IPS-11a (cell line): ENCODE data around the gene FAM20C.
"Not testable (repeated sequence)": the region's sequence is repeated elsewhere in the genome, so short reads cannot be mapped to it uniquely, and the experiment has no call there.

Source experiments
- H3K4me3 ChIP-seq: one replicate; pipeline ENCODE4 v1.5.1; 2013; ENCODE audit warnings: low read depth, low read length, control low read depth

Gene FAM20C

DNA sequence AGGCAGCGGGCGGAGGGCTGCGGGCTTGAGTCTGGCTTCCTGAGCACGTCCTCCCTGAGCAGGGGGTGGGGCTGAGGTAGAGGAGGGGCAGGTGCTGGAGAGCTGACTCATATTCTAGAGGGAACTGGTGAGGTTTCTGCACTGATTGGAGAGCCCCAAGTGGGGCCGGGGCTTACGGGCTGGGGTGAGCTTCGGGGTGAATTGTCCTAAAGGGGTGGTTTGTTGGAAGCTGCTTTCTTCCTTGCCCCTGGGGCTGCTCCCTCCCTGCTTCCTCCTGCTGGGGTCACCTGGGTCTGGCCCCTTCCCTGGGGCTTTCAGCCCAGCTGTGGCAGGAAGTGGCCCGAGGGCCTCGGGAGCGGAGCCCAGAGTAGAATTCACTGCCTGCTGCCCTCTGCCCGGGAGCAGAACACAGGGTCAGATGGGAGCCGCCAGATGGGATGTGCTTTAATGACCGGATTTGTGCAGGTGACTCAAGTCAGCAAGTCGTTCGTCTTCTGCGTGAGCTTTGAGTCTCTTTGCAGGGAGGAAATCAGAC, 48.6 kb downstream of the FAM20C start:
- H3K4me3 ChIP-seq: no peak overlapping the region

- H3K4me3 ChIP-seq: no peak overlapping the region
Observed at GRCh38 chr7:241513-241912, 49.1 kb downstream of the FAM20C start.

DNA sequence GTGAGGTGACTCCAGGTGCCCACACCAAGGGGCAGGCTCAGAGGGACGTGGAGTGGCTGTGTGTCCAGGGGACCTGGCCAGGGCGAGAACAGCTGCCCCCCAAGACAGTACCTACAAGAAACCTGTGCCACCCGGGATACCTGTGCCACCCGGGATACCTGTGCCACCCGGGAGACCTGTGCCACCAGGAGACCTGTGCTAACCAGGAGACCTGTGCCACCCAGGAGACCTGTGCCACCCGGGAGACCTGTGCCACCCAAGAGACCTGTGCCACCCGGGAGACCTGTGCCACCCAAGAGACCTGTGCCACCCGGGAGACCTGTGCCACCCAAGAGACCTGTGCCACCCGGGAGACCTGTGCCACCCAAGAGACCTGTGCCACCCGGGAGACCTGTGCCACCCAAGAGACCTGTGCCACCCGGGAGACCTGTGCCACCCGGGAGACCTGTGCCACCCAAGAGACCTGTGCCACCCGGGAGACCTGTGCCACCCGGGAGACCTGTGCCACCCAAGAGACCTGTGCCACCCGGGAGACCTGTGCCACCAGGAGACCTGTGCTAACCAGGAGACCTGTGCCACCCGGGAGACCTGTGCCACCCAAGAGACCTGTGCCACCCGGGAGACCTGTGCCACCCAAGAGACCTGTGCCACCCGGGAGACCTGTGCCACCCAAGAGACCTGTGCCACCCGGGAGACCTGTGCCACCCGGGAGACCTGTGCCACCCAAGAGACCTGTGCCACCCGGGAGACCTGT, 50.6 kb downstream of the FAM20C start:
- H3K4me3 ChIP-seq: not testable (repeated sequence)

DNA sequence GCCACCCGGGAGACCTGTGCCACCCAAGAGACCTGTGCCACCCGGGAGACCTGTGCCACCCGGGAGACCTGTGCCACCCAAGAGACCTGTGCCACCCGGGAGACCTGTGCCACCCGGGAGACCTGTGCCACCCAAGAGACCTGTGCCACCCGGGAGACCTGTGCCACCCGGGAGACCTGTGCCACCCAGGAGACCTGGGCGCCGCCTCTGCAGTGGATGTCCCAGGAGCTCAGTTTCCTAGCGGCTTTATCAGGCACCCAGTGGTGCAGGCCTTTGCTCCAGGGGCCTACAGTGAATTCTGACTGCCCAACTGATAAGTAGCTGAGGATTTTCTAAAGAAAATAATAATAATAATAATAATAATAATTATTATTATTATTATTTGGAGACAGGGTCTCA, 51.2 kb downstream of the FAM20C start:
- H3K4me3 ChIP-seq: not testable (repeated sequence)

DNA sequence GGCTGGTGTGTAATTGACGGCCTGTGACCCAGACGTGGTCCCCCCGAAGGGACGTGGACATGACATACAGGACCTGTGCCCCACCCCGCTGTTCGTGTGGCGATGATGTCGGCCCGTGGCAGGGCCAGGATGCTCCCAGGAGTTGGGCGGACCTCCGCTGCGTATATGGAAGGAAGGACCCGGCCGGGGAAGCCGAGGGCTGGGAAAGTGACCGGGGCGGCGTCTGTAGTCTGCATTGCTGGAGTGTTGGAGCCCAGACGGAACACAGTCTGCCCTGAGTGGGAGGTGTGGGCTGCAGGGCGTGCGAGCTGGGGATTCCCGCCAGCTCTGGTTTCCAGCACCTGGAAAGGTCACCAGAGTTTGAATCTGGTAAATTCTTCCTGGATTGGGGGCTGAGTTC, 52.6 kb downstream of the FAM20C start:
- H3K4me3 ChIP-seq: no peak overlapping the region

- H3K4me3 ChIP-seq: no peak overlapping the region
Observed at GRCh38 chr7:245574-246295, 53.4 kb downstream of the FAM20C start.

GRCh38 chr7:246451-246850, 54.1 kb downstream of the FAM20C start:
- H3K4me3 ChIP-seq: no peak overlapping the region

- H3K4me3 ChIP-seq: no peak overlapping the region
Observed at GRCh38 chr7:247181-247580, 54.8 kb downstream of the FAM20C start.

- H3K4me3 ChIP-seq: no peak overlapping the region
Observed at GRCh38 chr7:247636-248035, 55.3 kb downstream of the FAM20C start.

DNA sequence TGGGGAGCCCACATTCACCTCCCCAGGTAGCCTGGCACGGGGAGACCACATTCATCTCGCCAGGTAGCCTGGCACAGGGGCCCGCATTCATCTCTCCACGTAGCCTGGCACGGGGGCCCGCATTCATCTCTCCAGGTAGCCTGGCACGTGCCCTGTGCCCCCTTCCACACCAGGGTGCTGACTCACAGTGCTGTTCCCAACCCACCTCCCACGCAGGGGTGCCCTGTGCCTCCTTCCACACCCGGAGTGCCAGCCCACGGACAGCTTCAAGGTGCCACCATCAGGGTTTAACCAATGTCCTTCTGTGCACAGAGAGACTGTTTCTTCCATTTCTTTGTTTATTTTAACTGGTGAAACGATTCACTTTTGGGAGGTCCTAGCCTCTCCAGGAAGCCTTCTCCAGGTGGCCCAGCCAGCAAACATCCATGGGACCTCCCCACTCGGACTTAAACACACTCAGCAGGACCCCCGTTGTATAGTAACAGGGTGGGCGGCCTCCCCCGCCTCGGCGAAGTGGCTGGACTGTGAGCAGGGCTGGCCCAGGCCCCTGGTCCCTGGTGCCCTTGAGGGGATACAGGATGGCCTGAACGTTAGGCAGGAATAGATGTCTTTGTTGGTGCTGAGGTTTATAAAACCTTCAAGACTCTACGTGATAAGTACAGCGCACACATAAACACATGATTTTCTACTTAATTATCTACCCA, 56.5 kb downstream of the FAM20C start:
- no peak overlapping the region for H3K4me3 ChIP-seq

GRCh38 chr7:249989-250388, 57.6 kb downstream of the FAM20C start:
- H3K4me3 ChIP-seq: no peak overlapping the region

DNA sequence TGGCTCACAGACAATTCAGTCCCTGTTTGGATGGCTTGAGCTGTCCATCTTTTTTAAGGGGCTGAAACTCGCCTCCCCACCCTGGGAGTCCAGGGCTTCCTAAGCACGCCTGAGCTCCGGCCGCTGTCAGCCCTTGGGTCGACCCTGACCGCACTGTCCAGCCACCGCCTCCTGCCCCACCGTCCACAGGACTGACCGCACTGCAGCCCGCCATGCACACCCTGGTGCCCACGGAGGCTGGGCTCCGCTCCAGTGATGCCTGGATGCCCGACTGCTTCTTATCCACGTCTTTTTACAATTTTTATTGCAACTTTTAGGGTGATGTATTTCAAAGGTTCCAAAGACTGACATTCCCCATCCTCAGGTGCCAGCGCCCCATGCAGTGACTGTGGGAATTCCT, 58.2 kb downstream of the FAM20C start:
- no peak overlapping the region for H3K4me3 ChIP-seq

DNA sequence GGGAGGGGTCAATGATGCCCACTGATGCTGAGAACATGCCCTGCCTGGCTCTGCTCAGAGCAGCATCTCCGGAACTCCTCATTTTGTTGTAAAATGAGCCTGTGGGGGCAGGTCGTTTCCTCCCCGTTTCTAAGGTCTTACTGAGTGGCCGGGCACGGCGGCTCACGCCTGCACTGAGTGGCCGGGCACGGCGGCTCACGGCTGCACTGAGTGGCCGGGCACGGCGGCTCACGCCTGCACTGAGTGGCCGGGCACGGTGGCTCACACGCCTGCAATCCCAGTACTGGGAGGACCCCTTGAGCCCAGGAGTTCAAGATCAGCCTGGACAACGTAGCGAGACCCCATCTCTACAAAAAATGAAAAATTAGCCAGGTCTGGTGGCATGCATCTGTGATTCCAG, 58.6 kb downstream of the FAM20C start:
- H3K4me3 ChIP-seq: no peak overlapping the region

DNA sequence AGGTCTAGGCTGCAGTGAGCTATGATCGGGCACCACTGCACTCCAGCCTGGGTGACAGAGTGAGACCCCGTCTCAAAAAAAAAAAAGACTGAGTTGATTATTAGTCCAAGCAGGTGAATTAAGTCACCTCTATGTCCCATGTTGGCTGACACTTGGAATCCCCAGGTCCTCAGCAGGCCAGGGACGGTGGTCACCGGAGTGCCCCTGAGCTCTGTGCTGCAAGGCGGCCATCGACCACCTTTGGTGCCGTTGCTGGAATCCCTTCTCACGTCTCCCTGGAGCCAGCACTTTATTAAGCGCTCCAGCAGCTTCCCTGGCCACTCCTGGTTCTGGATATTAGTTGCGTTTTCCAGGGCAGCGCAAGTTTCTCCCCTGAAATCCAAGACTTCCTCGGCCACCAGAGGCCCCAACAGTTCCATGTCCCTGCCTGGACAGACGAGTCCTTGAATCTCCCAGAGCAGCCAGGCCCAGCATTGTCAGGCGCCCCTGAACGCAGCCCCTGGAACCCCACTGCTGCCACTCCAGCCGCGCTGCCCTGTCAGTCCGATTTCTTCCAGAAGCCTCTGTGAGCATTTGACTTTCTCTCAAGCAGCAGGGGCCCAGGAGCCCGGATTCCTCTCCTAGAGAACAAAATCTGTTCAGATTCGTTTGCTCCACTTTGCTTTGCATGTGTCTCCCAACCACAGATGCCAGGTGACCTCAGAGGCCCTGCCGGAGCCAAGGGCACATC, 59.2 kb downstream of the FAM20C start:
- H3K4me3 ChIP-seq: no peak overlapping the region

- H3K4me3 ChIP-seq: no peak overlapping the region
Observed at GRCh38 chr7:252216-252965, 60.0 kb downstream of the FAM20C start.

DNA sequence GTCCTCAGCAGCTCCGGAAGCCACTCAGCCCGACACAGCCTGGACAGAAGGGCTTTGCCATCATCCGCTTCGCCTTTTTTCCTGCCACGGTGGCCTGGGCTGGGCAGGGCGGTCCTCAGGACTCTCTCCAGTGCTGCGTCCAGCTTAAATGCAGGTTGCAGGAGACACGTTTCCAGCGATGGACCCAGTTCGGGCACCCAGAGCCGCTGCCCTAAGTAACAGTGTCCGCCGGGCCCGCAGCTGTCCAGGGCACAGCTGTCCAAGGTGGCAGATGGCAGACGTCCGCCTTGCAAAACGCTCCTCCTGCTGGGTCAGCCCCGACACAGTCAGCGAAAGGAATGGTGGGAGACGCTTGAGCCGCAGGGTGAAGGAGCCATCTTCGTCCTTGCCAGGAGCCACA, 60.6 kb downstream of the FAM20C start:
- H3K4me3 ChIP-seq: no peak overlapping the region

GRCh38 chr7:253581-254336, 61.4 kb downstream of the FAM20C start:
- no peak overlapping the region for H3K4me3 ChIP-seq

- no peak overlapping the region for H3K4me3 ChIP-seq
Observed at GRCh38 chr7:254337-255037, 62.1 kb downstream of the FAM20C start.

DNA sequence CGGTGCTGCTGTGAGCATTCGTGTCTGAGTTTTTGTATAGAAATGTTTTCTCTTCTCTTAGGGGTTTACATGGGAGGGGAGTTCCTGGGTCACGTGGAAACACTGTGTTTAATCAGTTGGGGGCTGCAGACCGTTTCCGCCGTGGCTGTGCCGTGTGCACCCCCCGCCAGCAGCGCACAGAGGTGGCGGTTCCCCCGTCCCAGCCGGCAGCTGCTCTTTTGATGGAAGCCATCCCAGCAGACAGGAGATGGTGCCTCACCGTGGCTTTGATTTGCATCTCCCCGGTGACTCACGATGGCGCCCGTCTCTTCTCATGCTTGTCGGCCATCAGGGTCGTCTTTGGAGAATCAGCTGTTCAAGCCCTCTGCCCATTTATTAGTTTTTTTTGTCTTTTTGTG, 62.7 kb downstream of the FAM20C start:
- no peak overlapping the region for H3K4me3 ChIP-seq
